COLO668 (cell line): ENCODE data around the gene FGFR1OP2.
"Not testable (repeated sequence)": the region's sequence is repeated elsewhere in the genome, so short reads cannot be mapped to it uniquely, and the experiment has no call there.

Source experiments
- DNase-seq: peaks from one replicate; lab custom pipeline; 2025; ENCODE audit not compliant: unreplicated experiment; lab: John Stamatoyannopoulos, UW

The FGFR1OP2 gene

DNA sequence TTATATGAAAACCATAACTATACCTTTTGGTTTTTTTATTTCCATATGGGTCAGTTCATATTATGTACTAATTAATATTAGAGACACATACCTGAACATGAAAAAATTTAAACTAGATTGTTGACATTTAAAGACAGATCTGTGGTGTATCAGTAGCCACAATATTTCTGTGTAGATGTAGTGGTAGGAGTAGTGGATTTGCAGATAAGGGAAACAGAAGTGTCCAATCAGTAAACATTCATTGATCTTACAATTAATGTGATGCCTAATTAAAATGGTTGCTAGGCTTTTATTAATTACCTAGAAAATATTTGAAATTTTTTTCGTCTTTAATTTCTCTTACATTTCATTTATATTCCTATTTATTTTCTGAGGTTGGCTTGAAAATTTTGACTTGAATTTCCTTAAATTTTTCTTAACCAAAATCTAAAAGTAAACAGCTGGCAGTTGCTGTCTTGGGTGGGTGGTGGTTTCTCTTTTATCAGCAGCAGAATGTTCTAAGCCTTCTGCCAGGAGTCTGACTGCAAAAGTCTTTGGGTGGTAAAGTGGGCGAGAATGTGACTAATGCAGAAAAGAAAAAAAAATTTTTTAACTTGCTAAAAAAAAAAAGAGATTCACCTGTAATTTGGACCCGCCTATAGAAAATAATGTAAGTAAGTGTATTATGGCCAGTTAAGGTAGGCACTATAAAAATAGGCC, 2.4 kb downstream of the FGFR1OP2 start:
- DNase-seq: no peak

DNA sequence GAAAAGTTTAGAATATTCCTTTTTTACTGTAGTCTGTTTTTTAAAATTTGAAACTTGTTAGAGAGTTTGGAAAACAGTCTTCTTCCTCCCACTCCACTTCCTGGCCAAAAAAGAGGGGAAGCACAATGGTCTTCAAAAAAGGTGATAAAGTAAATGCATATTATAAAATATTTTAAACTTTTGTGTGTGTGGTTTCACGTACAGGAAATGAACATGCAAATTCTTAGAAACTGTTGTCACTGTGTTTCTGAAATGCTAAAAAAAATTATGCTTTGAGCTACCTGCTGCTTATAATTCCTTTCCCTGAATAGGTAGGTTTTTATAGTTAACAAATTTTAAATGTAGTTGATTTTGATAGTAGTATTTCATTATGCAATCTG, 2.9 kb downstream of the FGFR1OP2 start:
- DNase-seq: no peak

- no peak for DNase-seq
Measured at GRCh38 chr12:26948309-26948708, 10.0 kb downstream of the FGFR1OP2 start.

DNA sequence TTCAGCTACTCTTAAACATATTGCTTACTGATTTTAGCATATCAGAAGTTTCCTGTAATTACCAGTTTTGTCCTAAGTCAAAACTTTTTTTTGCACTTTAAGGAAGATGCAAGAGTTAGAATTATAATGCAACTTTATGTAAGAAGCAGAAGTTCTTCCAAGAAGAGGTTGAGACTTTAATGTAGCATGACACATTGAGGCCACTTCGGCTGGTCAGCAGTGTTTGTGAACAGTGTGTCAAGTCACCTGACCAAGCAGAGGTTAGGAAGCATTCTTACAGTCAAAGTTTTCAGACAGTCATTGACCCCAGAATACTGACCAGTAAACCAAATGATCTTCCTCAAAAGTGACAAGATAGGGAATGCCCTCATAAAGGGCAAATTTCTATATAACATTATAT, 15.2 kb downstream of the FGFR1OP2 start:
- DNase-seq: no peak

GRCh38 chr12:26954027-26954426, 15.8 kb downstream of the FGFR1OP2 start:
- no peak for DNase-seq

DNA sequence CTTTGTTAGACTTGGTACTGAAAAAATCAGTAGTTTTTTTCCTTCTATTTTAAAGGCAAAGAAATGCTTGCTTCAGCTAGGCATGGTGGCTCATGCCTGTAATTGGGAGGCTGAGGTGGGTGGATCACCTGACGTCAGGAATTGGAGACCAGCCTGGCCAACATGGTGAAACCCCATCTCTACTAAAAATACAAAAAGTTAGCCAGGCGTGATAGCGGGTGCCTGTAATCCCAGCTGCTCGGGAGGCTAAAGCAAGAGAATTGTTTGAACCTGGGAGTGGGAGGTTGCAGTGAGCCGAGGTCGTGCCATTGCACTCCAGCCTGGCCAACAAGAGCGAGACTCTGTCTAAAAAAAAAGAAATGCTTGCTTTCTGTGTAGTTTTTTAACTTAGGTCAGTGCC, 23.1 kb downstream of the FGFR1OP2 start:
- not testable (repeated sequence) for DNase-seq

DNA sequence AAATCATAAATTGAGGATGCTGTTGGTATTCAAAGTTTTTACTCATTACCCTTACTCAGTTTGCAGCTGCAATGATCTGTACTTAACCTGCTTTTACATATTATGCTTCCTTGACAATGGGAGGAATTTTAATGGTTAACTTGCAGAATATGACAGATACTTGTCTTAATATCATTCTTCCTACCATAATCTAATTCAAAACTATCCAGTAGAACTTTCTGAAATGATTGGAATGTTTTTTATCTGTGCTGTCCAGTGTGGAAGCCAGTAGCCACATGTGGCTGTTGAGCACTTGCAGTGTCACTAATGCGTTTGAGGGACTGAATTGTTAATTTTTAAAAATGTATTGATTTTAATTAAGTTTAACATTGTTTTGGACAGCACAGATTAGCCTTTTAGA, 23.5 kb downstream of the FGFR1OP2 start:
- no peak for DNase-seq

- DNase-seq: no peak
Measured at GRCh38 chr12:26963413-26963812, 25.1 kb downstream of the FGFR1OP2 start.

GRCh38 chr12:26966842-26967241, 28.6 kb downstream of the FGFR1OP2 start:
- DNase-seq: no peak

DNA sequence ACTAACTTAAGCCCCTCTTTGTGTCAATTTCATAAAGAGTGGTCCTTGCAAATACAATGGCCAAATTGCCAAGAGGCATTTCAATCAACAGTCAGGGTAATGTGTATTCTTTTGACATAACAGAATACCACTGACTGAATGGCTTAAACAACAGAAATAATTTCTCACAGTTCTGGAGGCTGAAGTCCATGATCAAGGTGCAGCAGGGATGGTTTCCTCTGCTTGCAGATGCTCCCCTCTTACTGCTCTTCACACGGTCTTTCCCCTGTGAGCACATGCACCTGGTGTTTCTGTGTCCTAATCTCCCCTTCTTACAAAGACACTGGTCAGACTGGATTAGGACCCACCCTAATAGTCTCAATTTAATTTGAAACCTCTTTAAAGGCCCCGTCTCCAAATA, 31.9 kb downstream of the FGFR1OP2 start:
- DNase-seq: no peak

DNA sequence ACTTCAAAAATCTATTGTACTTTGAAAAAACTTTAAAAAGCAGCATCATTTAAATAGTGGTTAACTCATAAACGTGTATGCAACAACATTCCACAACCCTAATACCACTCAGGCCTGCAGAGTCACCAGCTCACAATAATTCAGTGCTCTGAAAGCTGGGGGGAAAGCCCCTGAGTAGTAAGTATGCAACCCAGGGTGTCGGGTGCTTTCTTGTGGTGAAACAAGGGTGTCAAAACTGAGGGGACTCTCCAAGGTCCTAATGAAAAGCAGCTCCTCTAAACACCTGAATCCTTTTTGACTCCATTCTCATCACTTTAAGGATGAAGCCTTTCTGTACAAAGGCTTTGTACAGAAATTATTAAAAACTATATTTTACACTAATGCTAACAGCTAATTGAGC, 33.7 kb downstream of the FGFR1OP2 start:
- DNase-seq: no peak

DNA sequence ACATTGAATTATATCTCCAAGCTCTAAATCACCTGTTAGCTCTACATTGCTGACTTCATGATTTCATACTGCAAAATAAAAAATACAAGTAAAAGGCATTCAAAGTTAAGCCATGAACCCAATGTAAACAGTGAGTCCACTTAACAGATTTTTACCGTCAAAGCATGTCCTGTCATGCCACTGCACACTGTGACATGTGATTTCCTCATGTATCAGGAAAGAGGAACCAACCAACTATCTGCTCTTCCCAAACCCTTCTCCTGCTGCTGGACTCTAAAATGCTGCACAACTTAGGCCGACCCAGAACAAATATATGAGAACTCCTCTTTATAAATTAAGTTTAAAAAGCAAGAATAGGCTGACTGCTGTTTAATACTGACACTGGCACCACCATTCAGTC, 38.4 kb downstream of the FGFR1OP2 start:
- no peak for DNase-seq

DNA sequence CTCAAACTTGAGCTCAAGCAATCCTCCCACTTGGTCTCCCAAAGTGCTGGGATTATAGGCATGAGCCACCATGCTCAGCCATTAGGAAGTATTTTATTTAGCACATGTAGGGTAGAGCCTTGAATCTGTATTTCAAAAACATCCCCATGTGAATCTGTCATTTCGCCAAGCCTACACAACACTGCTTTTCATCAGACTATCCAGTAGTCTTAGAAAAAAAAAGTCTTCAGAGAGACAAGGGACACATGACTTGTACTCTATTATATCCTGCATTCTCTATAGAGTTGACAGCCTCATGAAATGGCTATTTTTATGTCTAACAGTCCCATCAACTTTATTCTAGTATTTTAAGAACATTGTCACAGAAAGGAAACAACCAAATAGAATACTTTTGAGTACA, 40.5 kb downstream of the FGFR1OP2 start:
- no peak for DNase-seq

- no peak for DNase-seq
Measured at GRCh38 chr12:26979733-26980132, 41.5 kb downstream of the FGFR1OP2 start.

DNA sequence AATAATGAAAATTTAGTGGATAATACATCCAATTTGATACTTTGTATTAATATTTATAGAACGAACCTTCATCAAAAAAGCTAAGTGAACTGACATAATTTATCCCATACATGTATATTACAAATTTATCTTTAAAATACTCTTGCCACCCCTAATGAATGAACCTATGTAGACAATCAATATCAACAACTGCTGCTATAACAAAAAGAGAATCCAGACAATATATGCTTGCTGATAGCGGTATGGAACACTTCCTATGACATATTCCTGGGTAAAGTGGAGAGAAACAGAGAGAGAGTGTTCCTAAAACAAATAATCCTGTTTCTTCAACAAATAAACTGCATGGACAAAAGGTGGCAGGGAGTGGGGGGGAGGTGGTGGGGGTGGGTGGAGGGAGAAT, 44.6 kb downstream of the FGFR1OP2 start:
- no peak for DNase-seq

- DNase-seq: no peak
Measured at GRCh38 chr12:26987634-26988424, 49.6 kb downstream of the FGFR1OP2 start.

GRCh38 chr12:26988703-26989102, 50.4 kb downstream of the FGFR1OP2 start:
- no peak for DNase-seq

GRCh38 chr12:26989873-26990272, 51.6 kb downstream of the FGFR1OP2 start:
- no peak for DNase-seq

- no peak for DNase-seq
Measured at GRCh38 chr12:26991826-26992225, 53.6 kb downstream of the FGFR1OP2 start.

- DNase-seq: no peak
Measured at GRCh38 chr12:26994109-26994508, 55.8 kb downstream of the FGFR1OP2 start.

- DNase-seq: no peak
Measured at GRCh38 chr12:26995706-26996105, 57.4 kb downstream of the FGFR1OP2 start.

- DNase-seq: no peak
Measured at GRCh38 chr12:26997003-26997402, 58.7 kb downstream of the FGFR1OP2 start.

GRCh38 chr12:27000961-27001360, 62.7 kb downstream of the FGFR1OP2 start:
- DNase-seq: no peak
